KMS-11 (cell line): ENCODE results near the gene DPYSL5.
"Not testable (repeated sequence)": the region's sequence is repeated elsewhere in the genome, so short reads cannot be mapped to it uniquely, and the experiment has no call there.

Experiments
- H2AFZ ChIP-seq: fragments of 200-600 bp; sonication (generic); 2 replicates; pipeline ENCODE4 v1.6.1; 2016; ENCODE audit warnings: antibody characterized with exemption, mixed run types, low read depth
- H3K27ac ChIP-seq: fragments of 200-600 bp; sonication (generic); 2 replicates; pipeline ENCODE4 v1.6.1; 2016; ENCODE audit warnings: mild to moderate bottlenecking, mixed run types
- H3K27me3 ChIP-seq: fragments of 200-600 bp; sonication (generic); 2 replicates; pipeline ENCODE4 v1.6.1; 2017; ENCODE audit warnings: mild to moderate bottlenecking, low read depth, mixed run types, moderate library complexity; ENCODE audit not compliant: insufficient read depth
- H3K36me3 ChIP-seq: fragments of 200-600 bp; sonication (generic); 2 replicates; pipeline ENCODE4 v1.6.1; 2017; ENCODE audit warnings: mild to moderate bottlenecking, mixed run types; ENCODE audit not compliant: insufficient read depth
- H3K4me1 ChIP-seq: fragments of 200-600 bp; sonication (generic); 2 replicates; pipeline ENCODE4 v1.6.1; 2016; ENCODE audit warnings: mild to moderate bottlenecking, low read depth, mixed run types; ENCODE audit not compliant: poor library complexity, severe bottlenecking
- H3K4me2 ChIP-seq: fragments of 200-600 bp; sonication (generic); 2 replicates; pipeline ENCODE4 v1.7.0; 2016; ENCODE audit warnings: mild to moderate bottlenecking, mixed run types
- H3K4me3 ChIP-seq: fragments of 200-600 bp; sonication (generic); IDR thresholded peaks from 2 replicates; pipeline ENCODE4 v1.6.1; 2017; ENCODE audit warnings: low read depth, low read length, mixed read lengths; ENCODE audit not compliant: insufficient read depth
- H3K79me2 ChIP-seq: fragments of 200-600 bp; sonication (generic); 2 replicates; pipeline ENCODE4 v1.6.1; 2016; ENCODE audit warnings: low read depth, mixed run types; ENCODE audit not compliant: insufficient read depth
- H3K9ac ChIP-seq: fragments of 200-600 bp; sonication (generic); 2 replicates; pipeline ENCODE4 v1.6.1; 2016; ENCODE audit warnings: mild to moderate bottlenecking, mixed run types
- H4K20me1 ChIP-seq: fragments of 200-600 bp; sonication (generic); 2 replicates; pipeline ENCODE4 v1.6.1; 2016; ENCODE audit warnings: mild to moderate bottlenecking, mixed run types; ENCODE audit not compliant: insufficient read depth
- TF ChIP-seq, protein P1 (sequence below): fragments of 200-600 bp; sonication (generic); conservative IDR thresholded peaks from 2 replicates; pipeline ENCODE4 v1.6.1; 2017; ENCODE audit warnings: low read depth, mild to moderate bottlenecking, antibody characterized with exemption, low read length, moderate library complexity, mixed read lengths

The DPYSL5 gene

DNA sequence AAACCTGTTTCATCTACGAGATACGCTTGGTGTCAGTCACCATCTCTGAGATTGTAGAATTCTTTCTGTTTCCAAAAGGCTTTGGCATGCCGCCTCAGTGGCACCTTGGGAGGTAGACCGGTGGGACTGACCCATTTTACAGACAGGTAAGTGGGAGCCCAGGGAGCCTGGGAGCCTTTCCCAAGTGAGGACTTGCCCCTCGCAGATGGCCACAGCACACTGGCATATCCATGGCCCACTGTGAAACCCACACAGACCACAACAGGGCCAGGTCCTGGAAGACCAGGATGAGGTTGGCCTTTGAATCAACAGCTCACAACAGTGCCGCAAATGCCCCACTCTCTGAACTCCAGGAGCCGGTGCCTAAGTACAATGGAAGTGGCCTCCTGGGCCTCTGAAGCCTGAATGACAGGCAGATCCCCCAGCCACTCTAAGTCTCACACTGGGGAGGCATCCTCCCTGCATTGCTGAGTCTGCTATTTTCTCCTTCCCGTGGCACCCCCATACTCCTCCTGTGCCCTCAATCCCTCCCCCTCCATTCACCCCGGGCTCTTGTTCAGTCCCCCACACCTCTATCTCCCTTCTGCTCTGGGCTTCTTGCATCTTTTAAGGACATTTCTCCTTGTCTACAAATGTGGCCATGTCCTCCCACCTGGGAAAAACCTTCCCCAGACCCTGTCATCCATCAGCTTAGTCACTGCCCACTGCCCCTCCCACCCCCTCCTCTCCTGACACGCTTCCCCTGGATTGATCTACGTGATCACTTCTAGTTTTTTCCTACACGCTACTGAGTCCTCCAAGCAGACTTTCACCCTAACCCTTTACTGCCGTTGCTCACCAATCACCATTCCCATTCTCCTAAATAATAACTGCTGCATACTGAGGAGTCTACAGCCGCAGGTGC lies 35.9 kb upstream of the DPYSL5 start:
- TF ChIP-seq, protein P1, sequence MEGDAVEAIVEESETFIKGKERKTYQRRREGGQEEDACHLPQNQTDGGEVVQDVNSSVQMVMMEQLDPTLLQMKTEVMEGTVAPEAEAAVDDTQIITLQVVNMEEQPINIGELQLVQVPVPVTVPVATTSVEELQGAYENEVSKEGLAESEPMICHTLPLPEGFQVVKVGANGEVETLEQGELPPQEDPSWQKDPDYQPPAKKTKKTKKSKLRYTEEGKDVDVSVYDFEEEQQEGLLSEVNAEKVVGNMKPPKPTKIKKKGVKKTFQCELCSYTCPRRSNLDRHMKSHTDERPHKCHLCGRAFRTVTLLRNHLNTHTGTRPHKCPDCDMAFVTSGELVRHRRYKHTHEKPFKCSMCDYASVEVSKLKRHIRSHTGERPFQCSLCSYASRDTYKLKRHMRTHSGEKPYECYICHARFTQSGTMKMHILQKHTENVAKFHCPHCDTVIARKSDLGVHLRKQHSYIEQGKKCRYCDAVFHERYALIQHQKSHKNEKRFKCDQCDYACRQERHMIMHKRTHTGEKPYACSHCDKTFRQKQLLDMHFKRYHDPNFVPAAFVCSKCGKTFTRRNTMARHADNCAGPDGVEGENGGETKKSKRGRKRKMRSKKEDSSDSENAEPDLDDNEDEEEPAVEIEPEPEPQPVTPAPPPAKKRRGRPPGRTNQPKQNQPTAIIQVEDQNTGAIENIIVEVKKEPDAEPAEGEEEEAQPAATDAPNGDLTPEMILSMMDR = no peak
- Histone ChIP-seq H3K4me2 (no peak overlapping the region), H3K79me2 (no peaks in the 10 kb centered on the region), H4K20me1 (no peaks in the 10 kb centered on the region), H3K27ac (no peak overlapping the region), H3K36me3 (no peaks in the 10 kb centered on the region), H3K4me3 (no peak overlapping the region), H3K27me3 (no peaks in the 10 kb centered on the region), H3K9ac (no peak overlapping the region), H2AFZ (no peak overlapping the region), H3K4me1 (no peaks in the 10 kb centered on the region)

- no peak overlapping the region for H2AFZ ChIP-seq
- H3K36me3 ChIP-seq = no peaks in the 10 kb centered on the region
- no peak overlapping the region for H3K9ac ChIP-seq
- H3K4me2 ChIP-seq = no peak overlapping the region
- H3K79me2 ChIP-seq = no peaks in the 10 kb centered on the region
- H4K20me1 ChIP-seq = no peaks in the 10 kb centered on the region
- no peak overlapping the region for H3K4me3 ChIP-seq
- TF ChIP-seq, protein P1 = no peak
- no peaks in the 10 kb centered on the region for H3K27me3 ChIP-seq
- no peak overlapping the region for H3K27ac ChIP-seq
- H3K4me1 ChIP-seq = no peaks in the 10 kb centered on the region
Observed at GRCh38 chr2:26812731-26813130, 35.2 kb upstream of the DPYSL5 start.

DNA sequence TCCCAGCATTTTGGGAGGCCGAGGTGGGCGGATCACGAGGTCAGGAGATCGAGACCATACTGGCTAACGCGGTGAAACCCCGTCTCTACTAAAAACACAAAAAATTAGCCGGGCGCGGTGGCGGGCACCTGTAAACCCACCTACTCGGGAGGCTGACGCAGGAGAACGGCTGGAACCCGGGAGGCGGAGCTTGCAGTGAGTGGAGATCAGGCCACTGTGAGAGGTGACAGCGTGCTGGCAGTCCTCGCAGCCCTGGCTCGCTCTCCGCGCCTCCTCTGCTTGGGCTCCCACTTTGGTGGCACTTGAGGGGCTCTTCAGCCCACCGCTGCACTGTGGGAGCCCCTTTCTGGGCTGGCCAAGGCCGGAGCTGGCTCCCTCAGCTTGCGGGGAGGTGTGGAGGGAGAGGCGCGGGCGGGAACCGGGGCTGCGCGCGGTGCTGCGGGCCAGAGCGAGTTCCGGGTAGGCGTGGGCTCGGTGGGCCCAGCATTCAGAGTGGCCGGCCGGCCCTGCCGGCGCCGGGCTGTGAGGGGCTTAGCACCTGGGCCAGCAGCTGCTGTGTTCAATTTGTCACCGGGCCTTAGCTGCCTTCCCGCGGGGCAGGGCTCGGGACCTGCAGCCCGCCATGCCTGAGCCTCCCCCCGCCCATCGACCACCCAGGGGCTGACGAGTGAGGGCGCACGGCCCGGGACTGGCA lies 33.7 kb upstream of the DPYSL5 start:
- not testable (repeated sequence) for H2AFZ ChIP-seq, H3K9ac ChIP-seq, H4K20me1 ChIP-seq, H3K4me2 ChIP-seq, H3K36me3 ChIP-seq, H3K4me1 ChIP-seq, H3K27me3 ChIP-seq, H3K27ac ChIP-seq, H3K79me2 ChIP-seq, H3K4me3 ChIP-seq

GRCh38 chr2:26816893-26817292 lies 31.0 kb upstream of the DPYSL5 start:
- no peaks in the 10 kb centered on the region for H3K36me3 ChIP-seq
- no peaks in the 10 kb centered on the region for H3K27me3 ChIP-seq
- H3K27ac ChIP-seq = no peak overlapping the region
- H2AFZ ChIP-seq = no peak overlapping the region
- TF ChIP-seq, protein P1 = no peak
- H3K4me1 ChIP-seq = no peaks in the 10 kb centered on the region
- H3K9ac ChIP-seq = no peak overlapping the region
- H3K79me2 ChIP-seq = no peaks in the 10 kb centered on the region
- H4K20me1 ChIP-seq = no peaks in the 10 kb centered on the region
- H3K4me3 ChIP-seq = no peak overlapping the region
- H3K4me2 ChIP-seq = no peak overlapping the region

- H3K9ac ChIP-seq = no peak overlapping the region
- no peaks in the 10 kb centered on the region for H3K4me1 ChIP-seq
- H3K4me3 ChIP-seq = no peak overlapping the region
- no peak overlapping the region for H3K27ac ChIP-seq
- H3K4me2 ChIP-seq = no peak overlapping the region
- no peaks in the 10 kb centered on the region for H4K20me1 ChIP-seq
- TF ChIP-seq, protein P1 = no peak
- no peaks in the 10 kb centered on the region for H3K36me3 ChIP-seq
- no peak overlapping the region for H2AFZ ChIP-seq
- H3K79me2 ChIP-seq = no peaks in the 10 kb centered on the region
- no peaks in the 10 kb centered on the region for H3K27me3 ChIP-seq
Observed at GRCh38 chr2:26818255-26818654, 29.7 kb upstream of the DPYSL5 start.
